ENCODE data around the gene USP13.
A peak's percentile ranks its signal among the peaks of the same experiment; 100 is the strongest.

Gene USP13

GRCh38 chr3:179796421-179796820 lies 143.6 kb downstream of the USP13 start:
- DNase-seq (ENCODE audit: low spot score), result no peak

DNA sequence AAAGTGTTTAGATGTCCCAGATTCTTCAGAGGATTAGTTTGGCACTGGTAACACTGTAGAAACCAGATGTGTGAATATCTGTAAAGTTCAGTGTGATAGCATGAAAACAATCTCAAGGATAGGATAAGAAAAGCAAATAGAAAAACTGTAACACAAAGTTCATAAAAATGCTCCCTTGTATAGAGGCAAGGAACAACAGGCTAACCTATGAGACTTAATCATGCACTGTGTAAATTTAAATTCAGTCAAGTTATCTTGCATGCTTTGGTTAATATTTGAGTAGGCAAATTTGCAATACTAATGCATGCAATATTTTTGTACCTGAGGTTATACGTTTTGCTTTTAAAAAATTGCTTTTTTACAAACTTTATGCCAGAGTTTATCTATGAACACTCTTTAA lies 144.4 kb downstream of the USP13 start:
- no peak for DNase-seq (ENCODE audit: low spot score)

GRCh38 chr3:179801263-179801662 lies 148.4 kb downstream of the USP13 start:
- no peak for DNase-seq (ENCODE audit: low spot score)

- DNase-seq (ENCODE audit: low spot score), result no peak
Observed at GRCh38 chr3:179801856-179802255, 149.0 kb downstream of the USP13 start.

DNA sequence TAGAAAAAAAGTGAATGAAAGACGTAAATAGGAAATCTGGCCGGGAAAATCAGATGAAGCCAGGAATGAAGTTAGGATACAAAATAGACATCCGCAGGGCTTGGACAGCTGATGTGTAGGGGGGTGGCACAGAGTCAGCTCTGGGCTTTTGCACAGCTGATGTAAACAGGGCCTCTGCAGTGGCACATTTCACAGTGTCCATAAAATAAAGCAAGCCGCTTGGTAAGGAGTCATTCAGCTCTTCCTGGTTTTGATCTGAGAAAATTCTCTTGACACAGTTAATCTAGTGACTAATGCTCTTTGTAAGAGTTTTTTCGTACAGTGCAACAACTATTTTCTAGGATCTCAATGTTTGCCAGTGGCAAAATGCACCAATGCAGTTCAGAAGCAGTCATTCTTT lies 153.3 kb downstream of the USP13 start:
- DNase-seq (ENCODE audit: low spot score), result no peak

GRCh38 chr3:179807588-179807987 lies 154.7 kb downstream of the USP13 start:
- no peak for DNase-seq (ENCODE audit: low spot score)

- no peak for DNase-seq (ENCODE audit: low spot score)
Observed at GRCh38 chr3:179809639-179810038, 156.8 kb downstream of the USP13 start.

DNA sequence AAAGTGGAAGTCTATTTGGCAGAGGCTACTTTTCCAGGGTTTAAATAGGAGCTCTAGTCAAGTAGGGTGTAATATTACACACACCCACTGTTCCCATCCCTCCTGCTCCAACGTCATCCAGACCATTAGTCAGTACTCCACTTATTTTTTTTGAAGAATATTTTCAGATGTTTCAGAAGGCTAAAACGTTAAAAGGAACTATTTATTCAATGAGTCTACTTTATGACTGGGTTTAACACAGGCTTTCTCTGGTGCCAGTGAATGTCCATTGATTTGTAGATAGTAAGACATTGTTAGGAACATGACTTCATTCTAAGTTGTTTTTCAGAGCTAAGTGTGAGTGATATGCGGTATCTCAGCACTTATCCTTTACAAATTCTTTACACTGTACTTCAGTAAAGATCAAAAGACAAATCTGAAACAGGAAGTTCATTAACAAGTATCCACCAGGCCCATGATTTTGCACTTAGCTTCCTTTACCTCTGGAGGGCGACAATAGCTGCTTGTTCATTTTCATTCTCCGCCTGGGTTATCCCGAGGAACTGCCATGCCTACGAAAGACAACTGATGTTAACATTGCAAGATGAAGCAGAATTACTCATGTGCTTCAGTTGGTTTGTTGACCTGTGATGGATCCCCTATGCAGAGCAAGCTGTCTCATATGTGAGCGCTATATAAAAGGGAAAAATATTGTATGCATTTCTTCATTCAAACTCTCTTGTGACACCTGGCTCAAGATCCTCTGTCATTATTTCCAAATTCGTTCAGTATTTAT lies 158.7 kb downstream of the USP13 start:
- peak; percentile 89 for DNase-seq (ENCODE audit: low spot score)

DNA sequence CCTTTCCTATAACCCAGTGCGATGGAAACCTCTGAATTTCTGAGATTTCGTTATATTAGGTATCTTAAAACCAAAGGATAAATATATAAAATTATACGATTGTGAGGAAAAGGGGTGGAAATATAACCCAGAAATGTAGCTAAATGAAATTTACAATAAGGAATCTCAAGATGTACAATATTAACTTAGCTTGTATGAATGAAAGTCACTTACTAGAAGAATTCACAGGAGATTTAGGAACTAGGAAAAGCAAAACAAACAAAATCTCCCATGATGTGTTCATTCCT lies 159.2 kb downstream of the USP13 start:
- no peak for DNase-seq (ENCODE audit: low spot score)

DNA sequence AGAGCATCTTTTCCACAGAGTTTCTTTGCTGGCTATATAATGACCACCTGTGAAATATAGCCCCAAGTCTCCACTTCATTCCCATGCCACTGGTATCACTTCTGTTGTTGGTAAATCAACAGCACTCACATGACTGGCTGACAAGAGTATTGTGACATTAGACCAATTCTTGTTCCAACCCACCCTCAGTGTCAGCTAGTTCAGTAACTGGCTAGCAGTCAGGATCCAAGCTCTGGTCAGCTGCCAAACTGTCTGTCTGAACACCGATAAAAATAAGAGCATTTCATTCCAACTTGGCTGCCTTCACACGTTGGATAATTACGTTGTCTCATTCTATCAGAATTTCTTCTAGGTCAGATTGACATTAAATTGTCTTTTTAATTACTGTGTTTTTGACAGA lies 166.5 kb downstream of the USP13 start:
- DNase-seq (ENCODE audit: low spot score), result no peak

GRCh38 chr3:179822296-179822695 lies 169.5 kb downstream of the USP13 start:
- no peak for DNase-seq (ENCODE audit: low spot score)

- DNase-seq (ENCODE audit: low spot score), result no peak
Observed at GRCh38 chr3:179825527-179826246, 172.8 kb downstream of the USP13 start.

DNA sequence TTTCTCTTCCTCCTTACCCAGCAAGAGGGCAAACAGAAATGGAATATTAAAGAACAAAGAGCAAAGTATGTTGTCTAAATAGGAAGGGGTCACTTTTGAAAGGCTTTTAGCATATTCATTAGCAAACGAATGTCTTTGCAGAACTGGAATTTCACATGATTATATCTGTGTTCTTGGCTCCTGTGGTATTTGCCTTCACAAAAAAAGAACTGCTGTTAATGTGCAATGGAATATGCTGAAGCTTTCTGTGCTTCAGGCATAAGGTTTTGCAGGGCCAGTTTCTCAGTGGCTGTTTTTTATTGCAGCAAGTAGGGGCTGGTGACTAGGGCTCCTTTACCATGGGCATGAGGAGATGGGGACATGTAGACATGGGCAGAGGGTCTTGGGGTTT lies 173.4 kb downstream of the USP13 start:
- no peak for DNase-seq (ENCODE audit: low spot score)

GRCh38 chr3:179828738-179829137 lies 175.9 kb downstream of the USP13 start:
- DNase-seq (ENCODE audit: low spot score), result no peak

GRCh38 chr3:179829401-179829800 lies 176.6 kb downstream of the USP13 start:
- DNase-seq (ENCODE audit: low spot score), result no peak

GRCh38 chr3:179832333-179832854 lies 179.6 kb downstream of the USP13 start:
- no peak for DNase-seq (ENCODE audit: low spot score)

DNA sequence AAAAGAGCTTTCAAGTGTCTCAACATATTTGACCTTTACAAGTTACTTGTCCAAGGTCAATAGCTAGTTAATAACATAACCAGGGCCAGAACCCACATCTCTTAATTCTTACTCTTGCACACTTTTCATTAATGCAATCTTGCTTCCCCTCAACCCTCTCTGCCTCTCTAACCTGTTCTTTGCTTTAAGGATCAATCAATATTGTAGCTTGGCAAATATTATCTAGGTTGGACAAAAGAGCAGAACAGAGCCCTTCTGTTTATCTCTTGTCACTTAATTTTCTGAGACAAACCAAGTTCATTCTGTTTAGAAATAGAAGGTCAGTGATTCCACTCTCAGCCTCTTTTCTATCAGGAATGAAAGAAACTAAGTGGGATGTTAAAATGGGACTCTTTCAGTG lies 180.5 kb downstream of the USP13 start:
- DNase-seq (ENCODE audit: low spot score), result no peak

DNA sequence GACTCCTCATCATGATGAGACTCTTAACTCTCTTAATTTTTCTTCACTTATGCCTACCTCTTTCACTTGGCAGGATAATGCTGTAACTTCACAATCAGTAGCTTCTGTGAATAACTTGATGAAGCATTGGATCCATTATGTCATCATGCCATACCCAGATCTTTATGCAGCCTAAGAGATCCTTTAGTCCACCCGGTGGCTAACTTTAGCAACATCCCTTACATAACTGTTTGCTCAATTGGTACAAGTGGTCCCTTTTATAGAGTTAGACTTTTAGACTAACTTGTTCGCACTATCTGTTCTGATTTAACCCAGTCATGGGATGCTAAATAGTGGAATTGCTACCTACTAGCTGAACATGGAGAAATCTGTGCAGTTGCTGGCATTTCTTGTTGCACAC lies 184.5 kb downstream of the USP13 start:
- DNase-seq (ENCODE audit: low spot score), result no peak
